GM18520 (cell line): ENCODE measurements around the gene MOV10L1.
A peak's percentile ranks its signal among the peaks of the same experiment; 100 is the strongest.

Experiments
- ATAC-seq: cut with Tn5 transposase; IDR thresholded peaks from one replicate; pipeline ENCODE4 v1.9.1; 2021; ENCODE audit not compliant: unreplicated experiment

Gene MOV10L1

DNA sequence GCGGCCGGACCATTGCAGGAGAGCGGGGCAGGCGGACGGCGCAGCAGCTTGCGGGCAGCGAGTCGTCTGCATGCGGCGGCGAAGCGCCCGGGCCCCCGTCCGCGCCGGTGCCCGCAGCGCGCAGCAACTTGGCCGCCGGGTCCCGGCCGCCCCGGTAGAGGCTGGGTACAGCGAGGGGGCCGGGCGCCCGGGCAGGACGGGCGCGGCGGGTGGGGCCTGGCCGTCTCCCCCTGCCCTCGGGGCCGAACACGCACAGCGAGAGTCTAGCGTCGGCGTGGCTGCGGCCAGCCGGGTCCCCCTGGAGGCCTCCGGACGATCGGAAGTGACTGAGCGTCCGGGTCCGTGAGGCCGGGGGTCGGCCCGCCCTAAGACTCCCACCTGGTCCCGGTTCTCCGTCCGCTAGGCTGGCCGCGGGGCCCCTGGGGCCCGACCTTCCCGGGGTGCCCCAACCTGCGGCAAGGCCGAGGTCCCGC is 95.1 kb downstream of the MOV10L1 start:
- no peak for ATAC-seq

DNA sequence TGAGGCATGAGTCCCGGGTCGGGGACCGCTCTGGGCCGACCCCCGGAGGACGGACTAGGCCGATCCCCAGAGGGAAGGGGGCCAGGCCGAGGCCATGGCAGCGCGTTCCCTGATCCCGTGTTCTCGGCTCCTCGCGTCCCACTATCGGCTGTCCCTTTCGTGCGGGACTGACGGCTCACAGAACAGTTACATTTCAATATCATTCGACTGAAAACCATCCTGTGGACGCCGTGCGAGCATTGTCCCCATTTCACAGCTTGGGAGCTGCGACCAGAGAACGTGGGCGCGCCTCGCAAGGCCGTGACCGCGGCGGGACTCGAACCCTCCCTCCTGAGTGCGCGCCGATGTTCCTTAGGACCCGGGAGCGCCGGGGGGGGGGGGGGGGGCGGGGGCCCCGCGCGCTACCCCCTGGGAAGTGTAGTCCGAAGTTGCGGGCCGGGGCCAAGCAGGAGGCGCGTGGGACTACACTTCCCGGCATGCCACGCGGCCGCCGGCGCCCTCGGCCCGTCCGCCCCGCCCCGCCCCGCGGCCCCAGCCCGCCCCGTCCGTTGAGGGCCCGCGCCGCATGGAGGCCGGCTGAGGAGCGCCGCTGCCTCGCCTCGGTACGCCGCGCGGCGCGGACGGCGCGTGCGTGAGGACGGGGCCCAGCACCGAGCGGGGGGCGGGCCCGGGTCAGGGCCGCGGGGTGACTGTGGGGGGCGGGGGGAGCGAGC is 95.7 kb downstream of the MOV10L1 start, which contains the start of gene TRABD:
TSS of gene TRABD (plus strand) at position 539 of the 713 bp plus-strand sequence. CDS start 7,148 bp downstream, outside the sequence.
- peak; percentile 35 for ATAC-seq

DNA sequence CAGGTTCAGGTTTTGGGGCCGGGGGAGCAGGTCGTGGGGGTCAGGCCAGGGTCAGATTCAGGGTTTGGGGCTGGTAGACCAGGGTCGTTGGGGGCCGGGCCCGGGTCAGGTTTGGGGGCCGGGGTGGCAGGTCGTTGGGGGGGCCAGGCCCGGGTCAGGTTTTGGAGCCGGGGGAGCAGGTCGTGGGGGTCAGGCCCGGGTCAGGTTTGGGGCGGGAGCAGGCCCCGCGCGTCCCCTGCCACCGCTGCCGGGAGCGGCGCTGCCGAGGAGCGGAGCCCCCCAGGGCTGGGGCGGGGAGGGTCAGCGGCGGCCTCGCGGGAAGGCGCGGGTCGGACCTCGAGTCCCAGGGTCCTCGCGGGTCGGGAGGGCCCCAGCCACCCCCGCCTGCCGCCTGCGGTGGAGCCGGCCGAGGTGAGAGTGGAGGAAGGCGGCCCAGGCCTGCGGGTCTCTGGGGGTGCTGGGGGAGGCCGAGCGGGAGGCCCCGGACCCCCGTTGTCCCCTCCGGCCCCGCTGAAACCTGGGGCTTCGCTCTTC is 96.4 kb downstream of the MOV10L1 start:
- no peak for ATAC-seq

DNA sequence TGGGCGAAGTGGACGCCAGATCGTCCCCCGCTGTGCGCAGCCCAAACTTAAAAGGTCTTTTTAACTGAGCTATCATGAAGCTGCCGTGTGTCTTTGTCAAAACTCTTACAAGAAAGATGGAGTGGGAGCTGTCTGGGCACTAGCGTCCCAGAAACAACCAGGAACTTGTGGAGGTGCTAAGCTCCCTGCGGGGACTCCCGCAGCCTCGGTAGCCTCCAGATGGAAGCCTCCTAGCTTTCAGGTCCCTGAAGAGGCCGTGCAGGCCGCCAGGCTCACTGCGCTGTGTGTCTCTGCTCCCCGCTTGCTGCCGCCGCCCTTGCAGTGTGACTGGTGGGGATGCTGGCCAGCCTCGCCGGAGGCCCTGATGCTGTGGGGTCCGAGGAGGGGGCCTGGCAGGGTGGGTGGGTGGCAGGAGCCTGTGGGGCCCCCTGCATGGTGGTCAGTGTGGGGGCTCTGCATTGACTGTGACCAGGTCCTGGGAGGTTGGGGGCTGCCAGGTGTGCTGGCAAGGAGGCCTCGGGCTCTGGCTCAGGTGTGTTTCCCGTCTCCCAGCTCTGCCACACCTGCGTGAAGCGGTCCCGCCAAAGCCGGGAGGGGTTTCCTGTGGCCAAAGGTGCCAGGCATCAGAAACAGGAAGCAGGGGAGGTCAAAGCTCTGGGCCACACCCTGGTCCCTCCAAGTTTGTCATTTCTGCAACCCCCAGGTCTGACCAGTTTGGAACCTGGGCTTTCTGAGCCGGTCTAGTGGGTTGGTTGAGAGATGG is 97.1 kb downstream of the MOV10L1 start:
- ATAC-seq = no peak

DNA sequence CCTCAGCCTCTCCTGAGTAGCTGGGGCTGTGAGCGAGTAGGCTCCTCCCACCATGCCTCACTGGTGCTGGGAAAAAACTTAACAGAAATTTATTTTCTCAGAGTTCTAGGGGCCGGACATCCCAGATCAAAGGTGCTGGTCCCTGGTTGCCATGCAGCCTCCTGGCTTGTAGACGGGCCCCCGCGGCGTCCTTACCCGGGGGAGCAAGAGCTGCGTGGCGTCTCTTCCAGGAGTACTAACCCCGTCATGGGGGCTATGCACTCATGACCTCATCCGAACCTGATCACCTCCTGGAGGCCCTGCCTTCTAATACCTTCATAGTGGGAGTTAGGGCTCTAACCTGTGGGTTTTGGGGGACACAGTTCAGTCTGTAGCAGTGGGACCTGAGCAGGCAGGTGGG is 98.5 kb downstream of the MOV10L1 start:
- no peak for ATAC-seq

DNA sequence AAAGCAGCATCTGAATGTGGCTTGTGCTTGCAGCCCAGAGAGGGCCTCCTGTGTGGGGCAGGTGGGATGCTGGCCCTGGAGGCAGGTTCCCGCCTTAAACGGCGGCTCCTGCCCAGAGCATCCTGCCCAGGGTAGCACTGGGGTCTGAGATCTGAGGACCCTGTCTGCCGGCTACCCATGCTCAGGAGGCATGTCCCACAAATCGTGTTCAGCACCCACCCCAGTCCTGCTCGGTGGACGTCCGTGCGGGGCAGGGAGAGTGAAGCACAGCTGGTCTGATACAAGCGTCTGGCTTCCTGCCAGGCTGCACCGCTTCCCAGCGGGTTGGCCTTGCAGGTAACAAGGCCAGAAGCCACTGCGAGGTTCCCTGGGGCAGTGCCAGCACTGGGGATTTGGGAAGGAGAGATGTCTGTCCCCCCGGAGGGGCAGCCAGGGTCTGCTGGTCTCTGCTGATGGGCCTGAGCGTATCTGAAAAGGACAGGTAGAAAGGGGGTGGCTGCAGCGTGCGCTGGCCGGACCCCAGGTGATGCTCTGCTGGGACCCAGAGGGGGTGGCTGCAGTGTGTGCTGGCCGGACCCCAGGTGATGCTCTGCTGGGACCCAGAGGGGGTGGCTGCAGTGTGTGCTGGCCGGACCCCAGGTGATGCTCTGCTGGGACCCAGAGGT is 99.5 kb downstream of the MOV10L1 start:
- ATAC-seq = no peak

DNA sequence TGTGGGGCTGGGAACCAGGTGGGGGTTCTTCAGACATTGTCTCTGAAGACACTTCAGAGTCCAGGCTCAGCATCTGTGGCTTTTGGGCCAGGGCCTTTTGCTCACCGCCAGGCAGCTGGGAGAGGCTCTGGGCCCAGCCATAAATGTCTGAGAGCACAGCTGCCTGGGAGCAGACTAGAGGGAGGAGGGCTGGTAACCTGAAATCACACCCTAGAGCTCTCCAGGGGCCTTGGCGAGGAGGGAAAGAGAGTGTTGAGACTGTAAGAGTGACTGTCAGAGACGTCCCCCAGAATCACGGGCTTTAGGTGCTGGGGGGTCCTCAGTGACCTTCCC is 100.0 kb downstream of the MOV10L1 start:
- ATAC-seq = no peak

DNA sequence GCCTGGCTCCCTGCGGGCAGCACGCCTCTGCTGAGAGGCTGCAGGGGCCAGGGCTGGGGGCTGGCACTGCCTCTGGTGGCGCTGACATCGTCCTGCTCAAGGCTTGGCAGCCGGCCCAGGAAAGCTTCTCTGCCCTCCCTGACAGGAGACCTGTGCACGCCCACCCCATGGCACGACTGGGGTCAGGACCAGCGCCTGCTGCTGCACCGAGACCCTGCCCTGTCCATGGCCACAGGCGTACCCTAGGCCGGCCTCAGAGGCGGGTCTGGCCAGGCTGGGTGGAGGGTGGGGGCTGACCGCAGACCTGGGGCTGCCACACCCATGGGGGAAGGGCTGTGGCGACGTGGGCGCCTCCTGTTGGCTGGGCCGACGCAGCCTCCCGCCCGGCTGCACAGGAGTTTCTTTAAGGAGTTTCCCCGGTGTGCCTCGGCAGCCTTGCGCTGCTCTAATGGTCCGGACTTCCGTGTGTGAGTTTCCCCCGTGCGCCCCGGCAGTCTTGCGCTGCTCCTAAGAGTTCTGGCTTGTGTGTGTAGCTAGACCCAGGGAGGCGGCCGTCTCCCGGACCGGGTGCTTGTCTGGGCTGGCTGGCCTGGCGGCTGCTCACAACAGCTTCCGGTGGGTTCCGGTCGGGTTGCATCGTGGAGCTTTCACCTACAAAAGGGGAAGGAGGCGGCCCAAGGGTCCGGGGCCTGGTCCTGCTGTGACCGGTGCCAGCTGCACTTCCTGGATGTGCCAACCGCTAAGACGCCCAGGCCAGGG is 100.6 kb downstream of the MOV10L1 start:
- ATAC-seq = peak; percentile 31

DNA sequence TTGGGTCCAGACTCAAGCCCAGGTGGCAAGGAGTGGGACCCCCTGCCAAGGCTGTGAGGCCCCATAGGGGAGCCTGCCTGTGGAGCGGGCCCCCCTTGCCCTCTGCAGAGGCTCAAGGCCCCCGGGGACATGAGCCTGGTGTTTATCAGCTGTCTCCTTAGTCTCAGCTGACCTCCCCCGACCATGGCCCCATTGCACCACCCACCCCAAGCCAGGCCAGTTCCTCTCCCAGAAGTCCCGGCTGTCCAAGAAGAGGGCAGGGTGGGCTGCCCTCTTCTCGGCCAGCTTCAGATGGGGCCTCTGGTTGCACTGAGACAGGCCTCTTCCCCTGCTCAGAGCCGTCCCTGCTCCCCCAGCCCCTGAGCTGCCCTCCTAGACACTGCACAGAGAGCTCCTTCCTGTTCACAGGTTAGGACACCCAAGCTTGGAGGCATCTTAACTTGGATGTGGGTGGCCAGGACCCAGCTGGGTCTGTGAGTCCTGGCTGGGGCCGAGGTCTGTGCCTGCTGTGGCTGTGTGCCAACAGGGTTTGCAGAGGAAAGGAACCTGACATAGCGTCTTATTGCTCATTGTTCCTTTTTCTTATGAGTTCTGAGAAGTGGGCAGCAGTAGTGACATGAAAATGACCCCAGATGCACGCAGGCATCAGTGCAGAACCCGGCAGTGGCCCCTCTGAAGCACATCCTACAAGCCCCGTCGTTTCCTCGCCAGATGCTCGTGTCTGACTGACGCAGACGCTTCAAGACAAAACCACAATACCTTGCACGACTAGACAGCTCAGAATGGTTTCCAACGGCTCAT is 101.3 kb downstream of the MOV10L1 start:
- no peak for ATAC-seq

DNA sequence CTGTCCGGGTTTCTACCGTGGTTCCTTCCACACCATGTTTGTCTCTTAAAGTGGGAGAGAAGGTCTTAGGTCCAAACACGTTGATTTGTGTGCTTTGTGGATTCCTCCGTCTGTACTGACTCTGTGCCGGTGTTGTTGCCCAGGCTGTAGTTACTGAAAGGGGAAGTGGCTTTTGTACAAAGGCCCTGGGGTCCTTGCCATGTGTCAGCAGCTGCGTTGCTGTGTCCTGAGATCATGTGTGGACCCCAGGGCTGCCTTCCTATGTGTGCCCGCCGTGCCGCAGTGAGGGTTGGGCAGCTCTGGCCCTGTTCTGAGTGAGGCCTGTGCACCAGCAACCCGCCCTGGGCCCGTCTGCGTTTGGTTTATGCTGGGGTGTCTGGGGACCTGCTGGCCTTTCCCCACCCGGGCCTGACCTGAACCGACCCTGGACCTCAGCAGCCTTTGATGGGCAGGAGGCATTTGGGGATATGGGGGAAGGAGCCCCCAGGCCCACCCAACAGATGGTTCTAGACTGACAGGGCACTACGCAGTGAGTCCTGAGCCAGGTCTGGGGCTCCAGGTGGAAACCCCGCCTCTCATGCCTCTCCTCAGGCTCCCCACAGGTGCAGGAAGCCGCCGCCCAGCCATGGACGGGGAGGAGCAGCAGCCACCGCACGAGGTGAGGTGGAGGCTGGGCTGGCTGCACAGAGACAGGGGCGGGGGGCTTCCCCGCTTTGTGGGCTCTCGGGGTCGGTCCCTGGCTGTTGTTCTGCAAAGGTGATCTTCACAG is 102.8 kb downstream of the MOV10L1 start:
- ATAC-seq = no peak

DNA sequence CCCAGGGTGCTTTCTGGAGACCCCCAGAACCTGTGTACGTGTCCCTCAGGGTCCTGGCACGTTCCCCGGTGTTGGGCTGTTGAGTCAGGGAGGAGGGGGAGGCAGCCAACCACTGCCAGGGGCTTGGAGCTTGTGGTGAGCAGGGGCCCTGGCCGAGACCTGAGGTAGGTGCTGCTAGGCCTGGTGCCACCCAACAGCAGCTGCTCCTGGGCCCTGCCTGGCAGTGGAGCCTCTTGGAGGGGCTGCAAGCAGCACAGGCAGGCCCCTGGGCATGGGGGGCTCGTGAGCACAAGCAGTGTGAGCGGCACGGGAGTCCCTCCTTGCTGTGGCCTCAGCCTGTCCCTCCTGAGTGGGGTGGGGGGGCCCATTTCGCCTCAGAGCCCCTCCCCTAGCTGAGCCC is 103.8 kb downstream of the MOV10L1 start:
- ATAC-seq = no peak

DNA sequence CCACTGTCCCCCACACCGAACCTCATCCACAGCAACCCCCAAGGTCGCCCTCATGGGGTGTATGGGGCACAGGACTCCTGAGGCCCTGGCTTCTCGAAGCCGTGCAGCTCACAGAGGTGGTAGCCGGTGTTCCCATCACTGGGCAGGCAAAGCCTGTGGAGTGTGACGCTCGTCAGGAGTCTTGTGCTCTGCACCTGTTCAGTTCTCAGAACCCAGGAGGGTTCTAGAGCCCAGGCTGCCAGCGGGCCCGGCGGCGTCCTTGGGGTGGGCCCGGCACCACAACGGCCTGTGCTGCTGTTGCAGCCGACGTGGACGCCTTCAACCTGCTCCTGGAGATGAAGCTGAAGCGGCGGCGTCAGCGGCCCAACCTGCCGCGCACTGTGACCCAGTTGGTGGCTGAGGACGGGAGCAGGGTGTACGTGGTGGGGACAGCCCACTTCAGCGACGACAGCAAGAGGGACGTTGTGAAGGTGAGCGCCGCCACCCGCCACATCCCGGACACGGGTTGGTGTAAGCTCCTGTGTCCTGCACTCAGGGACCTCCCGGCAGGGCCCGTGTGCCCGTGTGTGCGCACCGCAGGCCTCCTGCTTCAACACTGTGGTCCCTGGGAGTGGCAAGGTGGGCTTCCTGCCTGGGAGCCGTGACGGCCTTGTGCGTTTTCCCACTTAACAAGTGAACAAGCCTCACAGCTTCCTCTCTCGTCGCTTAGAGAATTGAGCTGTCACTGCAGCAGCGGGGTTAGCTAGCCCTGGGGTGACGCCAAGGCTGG is 104.4 kb downstream of the MOV10L1 start:
- ATAC-seq = no peak

DNA sequence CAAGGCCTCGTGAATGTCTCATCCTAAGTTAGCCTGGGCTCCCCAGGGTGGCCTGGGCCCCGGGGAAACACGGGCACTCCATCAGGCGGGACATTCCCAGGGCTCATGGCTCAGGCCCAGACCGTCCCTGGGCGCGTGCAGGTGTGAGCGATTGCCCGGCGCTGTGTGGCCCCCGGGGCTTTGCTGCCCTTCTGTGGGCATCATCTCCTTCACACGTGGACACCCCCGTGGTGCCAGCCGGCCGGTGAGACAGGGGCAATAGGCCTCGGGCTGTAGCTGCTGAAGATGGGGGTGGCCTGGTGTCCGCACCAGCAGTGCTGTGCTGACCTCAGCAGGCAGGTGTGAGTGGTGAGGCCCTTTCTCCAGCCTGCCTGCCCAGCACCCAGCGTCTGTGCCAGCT is 106.5 kb downstream of the MOV10L1 start:
- ATAC-seq = no peak

DNA sequence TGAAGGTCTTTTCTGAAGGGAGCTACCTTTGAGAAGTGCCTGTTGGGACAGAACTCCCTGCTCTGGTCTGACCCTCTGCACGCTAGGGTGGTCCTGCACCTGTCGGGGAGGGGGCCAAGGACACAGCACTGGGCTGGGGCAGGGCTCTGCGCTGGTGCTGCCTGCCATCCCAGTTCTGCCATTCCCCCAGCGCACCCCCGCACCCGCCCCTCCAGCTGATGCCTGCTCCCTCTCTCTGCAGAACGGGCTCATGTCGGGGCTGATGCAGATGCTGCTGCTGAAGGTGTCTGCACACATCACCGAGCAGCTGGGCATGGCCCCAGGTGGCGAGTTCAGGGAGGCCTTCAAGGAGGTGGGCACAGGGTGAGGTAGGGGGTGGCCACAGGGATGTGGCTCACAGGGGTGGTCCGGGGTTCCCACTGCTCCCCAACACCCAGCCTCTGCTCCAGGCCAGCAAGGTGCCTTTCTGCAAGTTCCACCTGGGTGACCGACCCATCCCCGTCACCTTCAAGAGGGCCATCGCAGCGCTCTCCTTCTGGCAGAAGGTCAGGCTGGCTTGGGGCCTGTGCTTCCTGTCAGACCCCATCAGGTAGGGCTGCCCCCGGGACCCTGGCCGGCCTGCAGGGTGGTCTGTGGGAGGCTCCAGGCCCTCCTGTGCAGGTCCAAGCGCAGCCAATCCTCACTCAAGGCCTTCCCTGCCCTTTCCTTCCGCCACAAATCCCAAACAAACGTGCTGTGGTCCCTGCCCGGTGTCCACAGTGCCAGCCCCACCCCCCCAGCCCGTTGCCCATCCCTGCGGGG is 107.4 kb downstream of the MOV10L1 start:
- no peak for ATAC-seq

DNA sequence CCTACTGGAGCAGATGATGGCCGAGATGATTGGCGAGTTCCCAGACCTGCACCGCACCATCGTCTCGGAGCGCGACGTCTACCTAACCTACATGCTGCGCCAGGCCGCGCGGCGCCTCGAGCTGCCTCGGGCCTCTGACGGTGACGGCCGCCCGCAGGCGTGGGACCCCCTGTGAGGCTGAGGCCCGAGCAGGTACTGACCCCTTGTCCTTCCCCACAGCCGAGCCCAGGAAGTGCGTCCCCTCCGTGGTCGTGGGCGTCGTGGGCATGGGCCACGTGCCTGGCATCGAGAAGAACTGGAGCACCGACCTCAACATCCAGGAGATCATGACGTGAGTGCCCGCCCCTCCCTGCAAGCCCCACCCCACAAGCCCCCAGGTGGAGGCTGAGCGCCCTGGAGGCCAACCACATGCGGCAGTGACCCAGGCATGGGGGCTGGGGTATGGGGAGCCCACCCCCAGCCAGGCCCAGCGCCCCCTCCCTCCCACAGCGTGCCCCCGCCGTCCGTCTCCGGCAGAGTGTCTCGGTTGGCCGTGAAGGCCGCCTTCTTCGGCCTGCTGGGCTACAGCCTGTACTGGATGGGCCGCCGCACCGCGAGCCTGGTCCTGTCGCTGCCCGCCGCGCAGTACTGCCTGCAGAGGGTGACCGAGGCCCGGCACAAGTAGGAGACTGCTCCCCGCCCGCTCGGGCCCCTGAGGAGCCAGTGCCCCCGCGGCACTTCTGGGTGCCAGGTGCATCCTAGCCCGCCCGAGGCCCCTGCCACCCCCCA is 108.2 kb downstream of the MOV10L1 start:
- ATAC-seq = no peak

DNA sequence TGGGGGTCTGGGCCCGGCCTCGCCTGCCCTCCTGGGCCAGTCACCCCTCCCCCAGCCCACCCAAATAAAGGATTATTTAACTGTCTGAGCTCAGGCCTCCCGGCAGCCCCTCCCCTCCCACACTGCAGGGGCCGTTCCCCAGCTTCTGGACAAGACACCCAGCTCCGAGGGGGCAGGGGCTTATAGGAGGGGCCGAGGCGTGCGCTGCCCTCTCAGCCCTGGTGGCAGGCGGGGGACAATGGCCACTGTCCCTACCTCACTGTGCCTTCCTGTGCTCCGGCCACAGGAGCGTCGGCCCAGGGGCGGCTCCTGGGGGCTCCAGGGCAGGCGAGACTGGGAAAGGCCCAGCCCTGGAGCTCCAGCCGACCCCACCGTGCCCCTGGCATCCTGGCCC is 108.8 kb downstream of the MOV10L1 start:
- ATAC-seq = no peak

DNA sequence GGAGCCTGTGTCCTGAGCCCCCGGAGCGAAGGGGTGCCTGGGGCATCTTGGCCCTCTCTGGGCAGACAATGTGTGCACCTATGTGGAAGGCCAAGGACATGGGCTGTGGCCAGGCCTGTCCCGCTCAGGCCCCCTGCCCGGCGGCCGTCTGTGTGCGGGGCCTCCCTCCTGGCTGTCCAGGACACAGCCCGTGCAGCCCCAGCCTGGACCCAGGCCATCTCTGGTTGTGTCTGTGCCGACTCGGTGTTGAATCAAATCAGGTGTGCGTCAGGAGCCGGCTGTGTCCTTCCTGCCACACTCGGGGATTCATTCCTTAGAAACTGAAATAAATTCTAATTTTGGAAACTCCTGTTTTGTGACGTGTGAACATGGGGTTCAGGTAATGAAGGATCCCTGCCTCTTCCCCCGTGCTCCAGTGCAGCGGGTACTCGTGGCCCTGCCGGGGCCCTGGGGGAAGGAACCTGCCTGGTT is 109.5 kb downstream of the MOV10L1 start:
- ATAC-seq = no peak
